Measurements from ENCODE around the gene OPN3. TPM values are rescaled to one million over a fixed set of nuclear protein-coding genes. Genes with fewer than 3 reads are reported as not detected.

OPN3 gene
- total and polyA plus RNA-seq, 2 of the 4 experiments (the other 2 are of a cell fraction): 16.4 to 21.9 TPM

GRCh38 chr1:241658081-241658793, 18.1 kb upstream of the OPN3 start:
- no peak for ATAC-seq (ENCODE audit: low read depth)
- CTCF ChIA-PET: no interaction called here
- in situ Hi-C loops (cut with MboI; ENCODE audit: low sequenced_read_pairs): no loop called here

More at GRCh38 chr1:241658081-241658793, 18.1 kb upstream of the OPN3 start:
- POLR2A ChIA-PET (ENCODE audit: unreplicated experiment): no interaction called here
- no peak overlapping the region for H4K5ac ChIP-seq (ENCODE audit: low read depth, low read length)
- no peak overlapping the region for H3K27ac ChIP-seq (ENCODE audit: insufficient read depth, low read length)
- dilution Hi-C loops (cut with HindIII; ENCODE audit: low sequenced_read_pairs, unreplicated experiment) (no loop called here), intact Hi-C loops (cut with micrococcal nuclease) (no loop called here)
- no peak overlapping the region for H2BK120ac ChIP-seq (ENCODE audit: low read depth, low read length)
- no peaks in the 10 kb centered on the region for H3K9me1 ChIP-seq (ENCODE audit: insufficient read depth, low read length)
- H3K18ac ChIP-seq (ENCODE audit: low read depth, low read length): no peak overlapping the region
- no peak overlapping the region for H2AK9ac ChIP-seq (replicated peaks; ENCODE audit: low read depth, low read length, poor library complexity)
- H4K91ac ChIP-seq (ENCODE audit: insufficient read depth, low read depth, low read length): no peak overlapping the region
- no peak overlapping the region for H3K9ac ChIP-seq (ENCODE audit: low read depth, low read length)
- no peak overlapping the region for H2AFZ ChIP-seq (replicated peaks; ENCODE audit: low read length, poor library complexity)
- H3K9me3 ChIP-seq (ENCODE audit: control insufficient read depth, insufficient read depth, low read length): no peaks in the 10 kb centered on the region
- H2AK5ac ChIP-seq (ENCODE audit: low read depth, low read length): no peak overlapping the region
- H2BK5ac ChIP-seq (ENCODE audit: low read depth, low read length, poor library complexity, severe bottlenecking): no peak overlapping the region
- WGBS, 2 experiments (ENCODE audit: extremely low coverage in 2 of 2, insufficient read length in 1 of 2): 100% methylated on average over 1 of the region's 3 CpGs; no CpG with 5 or more reads in 1 of the 2 experiments
- H3K23ac ChIP-seq (ENCODE audit: low read depth, low read length): no peak overlapping the region
- H3K14ac ChIP-seq (replicated peaks; ENCODE audit: low read depth, low read length): no peak overlapping the region
- H2BK20ac ChIP-seq (ENCODE audit: low read depth, low read length): no peak overlapping the region
- no peak overlapping the region for H4K8ac ChIP-seq (ENCODE audit: low read depth in 2 of 2, low read length in 2 of 2)
- no peaks in the 10 kb centered on the region for H4K20me1 ChIP-seq (ENCODE audit: insufficient read depth, low read length)
- H2BK15ac ChIP-seq (ENCODE audit: low read depth, low read length): no peak overlapping the region
- TF ChIP-seq, protein P1, sequence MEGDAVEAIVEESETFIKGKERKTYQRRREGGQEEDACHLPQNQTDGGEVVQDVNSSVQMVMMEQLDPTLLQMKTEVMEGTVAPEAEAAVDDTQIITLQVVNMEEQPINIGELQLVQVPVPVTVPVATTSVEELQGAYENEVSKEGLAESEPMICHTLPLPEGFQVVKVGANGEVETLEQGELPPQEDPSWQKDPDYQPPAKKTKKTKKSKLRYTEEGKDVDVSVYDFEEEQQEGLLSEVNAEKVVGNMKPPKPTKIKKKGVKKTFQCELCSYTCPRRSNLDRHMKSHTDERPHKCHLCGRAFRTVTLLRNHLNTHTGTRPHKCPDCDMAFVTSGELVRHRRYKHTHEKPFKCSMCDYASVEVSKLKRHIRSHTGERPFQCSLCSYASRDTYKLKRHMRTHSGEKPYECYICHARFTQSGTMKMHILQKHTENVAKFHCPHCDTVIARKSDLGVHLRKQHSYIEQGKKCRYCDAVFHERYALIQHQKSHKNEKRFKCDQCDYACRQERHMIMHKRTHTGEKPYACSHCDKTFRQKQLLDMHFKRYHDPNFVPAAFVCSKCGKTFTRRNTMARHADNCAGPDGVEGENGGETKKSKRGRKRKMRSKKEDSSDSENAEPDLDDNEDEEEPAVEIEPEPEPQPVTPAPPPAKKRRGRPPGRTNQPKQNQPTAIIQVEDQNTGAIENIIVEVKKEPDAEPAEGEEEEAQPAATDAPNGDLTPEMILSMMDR (conservative IDR thresholded peaks at IDR 0.05; ENCODE audit: low read depth, low read length): no peak
- TF ChIP-seq CHD1 (IDR thresholded peaks at IDR 0.05; ENCODE audit: low read depth, low read length) (no peak), BHLHE40 (IDR thresholded peaks at IDR 0.05; ENCODE audit: low read depth, low read length) (no peak), MAFK (IDR thresholded peaks at IDR 0.05; ENCODE audit: low read depth, low read length) (no peak), MXI1 (IDR thresholded peaks at IDR 0.05; ENCODE audit: borderline replicate concordance, low read depth, low read length) (no peak), NFE2L2 (IDR thresholded peaks at IDR 0.05; ENCODE audit: low read depth, low read length) (no peak), USF2 (IDR thresholded peaks at IDR 0.05; ENCODE audit: low read depth, low read length) (no peak), ELK1 (IDR thresholded peaks at IDR 0.05; ENCODE audit: borderline replicate concordance, low read depth, low read length) (no peak), MAZ (IDR thresholded peaks at IDR 0.05; ENCODE audit: borderline replicate concordance, low read depth, low read length) (no peak), POLR2A (IDR thresholded peaks at IDR 0.05; ENCODE audit: low read depth, low read length) (no peak), FOS (IDR thresholded peaks at IDR 0.05; ENCODE audit: low read depth, low read length) (no peak)
- no peak overlapping the region for H3K4ac ChIP-seq (ENCODE audit: low read depth, low read length)
- no peaks in the 10 kb centered on the region; the same call in 1 of the 2 replicates for H3K27me3 ChIP-seq (ENCODE audit: control insufficient read depth, insufficient read depth, low read length)
- no peaks in the 10 kb centered on the region for H3K4me1 ChIP-seq (ENCODE audit: control insufficient read depth, insufficient read depth, low read length)
- H3K79me1 ChIP-seq (ENCODE audit: low read depth in 1 of 2, low read length in 2 of 2): no peaks in the 10 kb centered on the region
- DNase-seq: no peak
- H3K36me3 ChIP-seq (ENCODE audit: control insufficient read depth, insufficient read depth, low read length): no peaks in the 10 kb centered on the region
- H3K56ac ChIP-seq (ENCODE audit: extremely low read depth, insufficient read depth, low read length): no peak overlapping the region
- BruUV-seq (replicated peaks): no TSS peak
- H3K4me2 ChIP-seq (ENCODE audit: low read depth, low read length): no peak overlapping the region
- H3K4me3 ChIP-seq (ENCODE audit: insufficient read depth, low read depth, low read length): no peak overlapping the region

Measured in IMR-90 (cell line).